Measurements from ENCODE around the gene RBM18.

The RBM18 gene

GRCh38 chr9:122204055-122204454 is 60.6 kb downstream of the RBM18 start:
- DNase-seq: no peak

GRCh38 chr9:122202111-122202510 is 62.5 kb downstream of the RBM18 start:
- DNase-seq: no peak

- DNase-seq: no peak
These were observed 63.0 kb downstream of the RBM18 start for GRCh38 chr9:122201641-122202040.

- no peak for DNase-seq
These were observed 63.6 kb downstream of the RBM18 start for GRCh38 chr9:122200960-122201595.

GRCh38 chr9:122197882-122198281 is 66.8 kb downstream of the RBM18 start:
- no peak for DNase-seq

GRCh38 chr9:122197426-122197825 is 67.2 kb downstream of the RBM18 start:
- no peak for DNase-seq

- DNase-seq: no peak
These were observed 68.8 kb downstream of the RBM18 start for GRCh38 chr9:122195875-122196274.

- DNase-seq: no peak
These were observed 71.0 kb downstream of the RBM18 start for GRCh38 chr9:122193651-122194050.

- no peak for DNase-seq
These were observed 71.6 kb downstream of the RBM18 start for GRCh38 chr9:122192914-122193525.

GRCh38 chr9:122192261-122192875 is 72.3 kb downstream of the RBM18 start:
- no peak for DNase-seq

GRCh38 chr9:122191584-122191983 is 73.1 kb downstream of the RBM18 start:
- no peak for DNase-seq

- no peak for DNase-seq
These were observed 73.9 kb downstream of the RBM18 start for GRCh38 chr9:122190597-122191381.

GRCh38 chr9:122188369-122188768 is 76.3 kb downstream of the RBM18 start:
- no peak for DNase-seq
